Gastrocnemius medialis (tissue), 4 donors: ENCODE data around the gene ADNP2. TPM values are rescaled to one million over a fixed set of nuclear protein-coding genes. Genes with fewer than 3 reads are reported as not detected.

Experiments used
- ATAC-seq, 2 donors: fragments of 150-250 bp; one replicate each; pipeline ENCODE4 v1.9.1; 2016
- DNase-seq, 2 donors: peaks; one replicate each; pipeline ENCODE4 v3.0.0-alpha.2; 2019
- H3K27ac ChIP-seq, 4 donors: fragments of 200-600 bp; sonication (generic); 1 replicate in 1 of 4; 2 replicates in 3 of 4; pipeline ENCODE4 v1.5.1; 2016 to 2018; ENCODE audit warnings: mild to moderate bottlenecking in 2 of 4, moderate library complexity in 1 of 4
- H3K27me3 ChIP-seq, 3 donors: fragments of 200-600 bp; sonication (generic) in 2 of 3; 1 replicate in 1 of 3; 2 replicates in 2 of 3; pipeline versions ENCODE4 v1.5.1 to v1.6.0; 2016 to 2019; ENCODE audit warnings: mild to moderate bottlenecking in 1 of 3, moderate library complexity in 1 of 3
- H3K36me3 ChIP-seq, 2 donors: fragments of 200-600 bp; sonication (generic) in 1 of 2; one replicate each; pipeline ENCODE4 v1.5.1; 2017 to 2018
- H3K4me1 ChIP-seq, 2 donors: fragments of 200-600 bp; sonication (generic) in 1 of 2; one replicate each; pipeline ENCODE4 v1.5.1; 2016 to 2017; ENCODE audit warnings: mild to moderate bottlenecking in 2 of 2
- H3K4me3 ChIP-seq, 4 donors: fragments of 200-600 bp; sonication (generic) in 3 of 4; 1 replicate in 1 of 4; 2 replicates in 3 of 4; pipeline ENCODE4 v1.5.1; 2016 to 2019; ENCODE audit warnings: mild to moderate bottlenecking in 2 of 4
- H3K9me3 ChIP-seq, 3 donors: fragments of 200-600 bp; sonication (generic) in 2 of 3; 1 replicate in 1 of 3; 2 replicates in 2 of 3; pipeline ENCODE4 v1.5.1; 2016 to 2019
- POLR2A ChIP-seq, 2 donors: fragments of 450-650 bp; IDR thresholded peaks; one replicate each; pipeline ENCODE4 v1.6.1; 2017; ENCODE audit warnings: antibody characterized with exemption in 2 of 2, mild to moderate bottlenecking in 2 of 2, moderate library complexity in 2 of 2
- in situ Hi-C, 4 donors: fragments of 200-750 bp; cut with MboI; loops; one replicate each; pipeline versions ENCODE4 v1.15.0 to v1.8.0; 2017; ENCODE audit warnings: low sequenced_read_pairs in 4 of 4
- intact Hi-C: fragments of 100-400 bp; cut with DNase I; formaldehyde crosslinking; loops from one replicate; pipeline ENCODE4 v1.15.1; 2023; ENCODE audit warnings: low total_unique reads
- total RNA-seq, 4 donors: library from RNA; depleted of rRNA; stranded (reverse); fragments of >200 nt; gene quantifications; one replicate each; pipeline versions ENCODE4 v1.1.0 to v1.2.3, GENCODE V29; 2016
- TF ChIP-seq, protein P1 (sequence below), 5 experiments: fragments of 450-650 bp in 3 of 5; fragments of 200-600 bp in 2 of 5; sonication (generic) in 2 of 5; IDR thresholded peaks in 4 of 5; conservative IDR thresholded peaks in 1 of 5; 1 replicate in 4 of 5; 2 replicates in 1 of 5; pipeline ENCODE4 v1.5.1; 2016 to 2019; ENCODE audit warnings: antibody characterized with exemption in 5 of 5, mild to moderate bottlenecking in 3 of 5, moderate library complexity in 3 of 5

The ADNP2 gene
- total RNA-seq, 4 donors from 2014 or later, result 2.6 to 4.5 (median 2.9) TPM

DNA sequence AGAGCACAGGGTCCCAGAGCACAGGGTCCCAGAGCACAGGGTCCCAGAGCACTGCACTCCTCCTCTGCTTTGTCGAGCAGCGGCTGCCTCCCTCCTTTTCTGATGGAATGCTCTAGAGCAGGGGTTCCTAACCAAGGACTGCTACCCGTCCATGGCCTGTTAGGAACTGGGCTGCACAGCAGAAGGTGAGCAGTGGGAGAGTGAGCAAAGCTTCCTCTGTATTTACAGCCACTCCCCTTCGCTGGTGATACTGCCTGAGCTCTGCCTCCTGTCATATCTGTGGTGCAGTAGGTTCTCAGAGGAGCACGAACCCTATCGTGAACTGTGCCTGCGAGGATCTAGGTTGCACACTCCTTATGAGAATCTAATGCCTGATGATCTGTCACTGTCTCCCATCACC is 33.1 kb upstream of the ADNP2 start:
- H3K4me3 ChIP-seq, result no peak overlapping the region
- no peak for ATAC-seq
- in situ Hi-C loops, result no loop called here

DNA sequence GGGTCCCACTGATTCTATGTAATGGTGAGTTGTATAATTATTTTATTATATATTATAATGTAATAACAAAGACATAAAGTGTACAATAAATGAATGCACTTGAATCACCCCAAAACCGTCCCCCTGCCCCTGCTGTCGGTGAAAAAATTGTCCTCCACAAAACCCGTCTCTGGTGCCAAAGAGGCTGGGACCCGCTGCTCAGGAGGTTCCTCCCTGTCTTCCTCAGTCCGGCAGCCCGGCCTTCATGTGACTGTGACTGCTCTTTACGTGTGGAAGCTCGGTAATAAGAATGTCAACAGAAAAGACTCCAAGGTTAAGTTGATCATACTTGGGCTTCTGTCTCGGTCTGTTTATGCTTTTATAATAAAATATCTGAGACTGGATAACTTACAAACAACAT is 32.7 kb upstream of the ADNP2 start:
- no peaks in the 10 kb centered on the region for H3K9me3 ChIP-seq
- peaks cover 0 to 11% of the 10 kb centered on the region in 2 donors for H3K36me3 ChIP-seq

More for the DNA sequence above, 33.1 kb upstream of the ADNP2 start:
- Histone ChIP-seq H3K36me3 (peaks cover 0 to 11% of the 10 kb centered on the region in 2 donors), H3K4me1 (no peaks in the 10 kb centered on the region), H3K27me3 (no peaks in the 10 kb centered on the region), H3K27ac (no peak overlapping the region), H3K9me3 (no peaks in the 10 kb centered on the region)
- TF ChIP-seq, protein P1, sequence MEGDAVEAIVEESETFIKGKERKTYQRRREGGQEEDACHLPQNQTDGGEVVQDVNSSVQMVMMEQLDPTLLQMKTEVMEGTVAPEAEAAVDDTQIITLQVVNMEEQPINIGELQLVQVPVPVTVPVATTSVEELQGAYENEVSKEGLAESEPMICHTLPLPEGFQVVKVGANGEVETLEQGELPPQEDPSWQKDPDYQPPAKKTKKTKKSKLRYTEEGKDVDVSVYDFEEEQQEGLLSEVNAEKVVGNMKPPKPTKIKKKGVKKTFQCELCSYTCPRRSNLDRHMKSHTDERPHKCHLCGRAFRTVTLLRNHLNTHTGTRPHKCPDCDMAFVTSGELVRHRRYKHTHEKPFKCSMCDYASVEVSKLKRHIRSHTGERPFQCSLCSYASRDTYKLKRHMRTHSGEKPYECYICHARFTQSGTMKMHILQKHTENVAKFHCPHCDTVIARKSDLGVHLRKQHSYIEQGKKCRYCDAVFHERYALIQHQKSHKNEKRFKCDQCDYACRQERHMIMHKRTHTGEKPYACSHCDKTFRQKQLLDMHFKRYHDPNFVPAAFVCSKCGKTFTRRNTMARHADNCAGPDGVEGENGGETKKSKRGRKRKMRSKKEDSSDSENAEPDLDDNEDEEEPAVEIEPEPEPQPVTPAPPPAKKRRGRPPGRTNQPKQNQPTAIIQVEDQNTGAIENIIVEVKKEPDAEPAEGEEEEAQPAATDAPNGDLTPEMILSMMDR (IDR thresholded peaks at IDR 0.05 in 4 of 5, conservative IDR thresholded peaks at IDR 0.05 in 1 of 5), result no peak
- no peak for TF ChIP-seq POLR2A (IDR thresholded peaks at IDR 0.05)
- intact Hi-C loops, result no loop called here
- no peak for DNase-seq

DNA sequence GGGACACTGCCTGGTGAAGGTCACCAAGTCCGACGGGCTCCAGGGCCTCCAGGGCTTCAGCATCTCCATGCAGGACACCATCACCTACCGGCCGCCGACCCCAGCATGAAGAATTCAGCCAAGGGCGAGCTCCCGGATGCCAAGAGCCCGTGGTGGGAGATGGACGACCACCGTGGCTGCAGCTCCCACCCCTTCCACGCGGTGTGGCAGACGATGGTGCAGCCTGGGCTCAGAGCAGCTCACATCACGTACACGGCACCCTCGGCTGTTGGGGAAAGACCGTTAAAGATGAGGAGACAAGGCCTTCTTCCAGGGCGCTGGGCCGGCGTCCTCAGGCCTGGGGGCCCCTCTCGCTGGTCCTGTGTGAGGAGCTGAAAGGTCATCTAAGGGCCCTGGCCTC is 31.2 kb upstream of the ADNP2 start:
- Histone ChIP-seq H3K36me3 (peaks cover 0 to 11% of the 10 kb centered on the region in 2 donors), H3K4me3 (no peak overlapping the region), H3K27me3 (no peaks in the 10 kb centered on the region), H3K4me1 (no peaks in the 10 kb centered on the region), H3K27ac (no peak overlapping the region), H3K9me3 (no peaks in the 10 kb centered on the region)
- ATAC-seq, result no peak
- in situ Hi-C loops (no loop called here), intact Hi-C loops (no loop called here)
- TF ChIP-seq, protein P1 (IDR thresholded peaks at IDR 0.05 in 4 of 5, conservative IDR thresholded peaks at IDR 0.05 in 1 of 5), result no peak
- no peak for TF ChIP-seq POLR2A (IDR thresholded peaks at IDR 0.05)
- DNase-seq, result no peak

More for the DNA sequence above, 32.7 kb upstream of the ADNP2 start:
- TF ChIP-seq, protein P1 (IDR thresholded peaks at IDR 0.05 in 4 of 5, conservative IDR thresholded peaks at IDR 0.05 in 1 of 5), result no peak
- no peak for TF ChIP-seq POLR2A (IDR thresholded peaks at IDR 0.05)
- no peak for ATAC-seq
- intact Hi-C loops (no loop called here), in situ Hi-C loops (no loop called here)
- H3K27ac ChIP-seq, result no peak overlapping the region
- H3K4me1 ChIP-seq, result no peaks in the 10 kb centered on the region
- no peak for DNase-seq
- H3K4me3 ChIP-seq, result no peak overlapping the region
- H3K27me3 ChIP-seq, result no peaks in the 10 kb centered on the region

DNA sequence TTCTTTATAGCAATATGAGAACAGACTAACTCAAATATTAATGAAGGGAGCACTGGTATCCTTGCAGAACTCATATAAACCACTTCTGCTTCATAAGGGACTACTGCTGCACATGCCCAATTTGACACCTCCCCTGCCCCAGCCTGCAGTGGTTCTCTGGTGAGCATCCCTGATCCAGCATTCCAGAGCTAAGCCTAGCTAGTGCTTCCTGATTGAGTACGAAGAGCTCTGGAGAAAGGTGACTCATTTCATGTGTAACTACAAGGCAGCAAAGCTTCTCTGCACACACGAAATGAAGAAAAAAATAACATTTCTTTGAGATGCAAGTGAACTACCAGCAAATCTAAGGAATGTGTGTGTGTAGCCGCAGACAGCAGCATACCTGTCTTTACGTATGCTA is 22.8 kb upstream of the ADNP2 start:
- ATAC-seq, result no peak
- Histone ChIP-seq H3K9me3 (peaks cover 0 to 13% (median 0%) of the 10 kb centered on the region in 3 donors), H3K4me1 (no peaks in the 10 kb centered on the region), H3K36me3 (peaks cover 0 to 5% of the 10 kb centered on the region in 2 donors), H3K27ac (no peak overlapping the region), H3K4me3 (no peak overlapping the region), H3K27me3 (no peaks in the 10 kb centered on the region)
- no peak for DNase-seq
- in situ Hi-C loops (no loop called here), intact Hi-C loops (no loop called here)
- no peak for TF ChIP-seq POLR2A (IDR thresholded peaks at IDR 0.05)
- TF ChIP-seq, protein P1 (IDR thresholded peaks at IDR 0.05 in 4 of 5, conservative IDR thresholded peaks at IDR 0.05 in 1 of 5), result no peak

DNA sequence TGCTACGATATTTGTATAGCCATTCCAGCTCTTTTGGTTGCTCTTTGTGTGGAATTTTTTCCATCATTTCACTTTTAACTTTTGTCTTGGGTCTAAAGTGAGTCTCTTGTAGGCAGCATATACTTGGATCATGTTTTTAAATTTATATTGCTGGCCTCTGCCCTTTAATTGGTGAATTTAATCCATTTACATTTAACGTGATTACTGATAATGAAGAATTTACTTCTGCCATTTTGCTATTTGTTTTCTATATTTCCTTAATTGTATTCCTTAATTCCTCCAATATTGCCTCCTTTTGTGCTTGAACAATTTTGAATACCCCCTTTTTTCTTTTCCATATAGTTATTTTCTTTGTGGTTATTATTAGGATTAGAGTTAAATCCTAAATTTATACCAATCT is 21.0 kb upstream of the ADNP2 start:
- Histone ChIP-seq H3K27me3 (no peaks in the 10 kb centered on the region), H3K4me1 (no peaks in the 10 kb centered on the region), H3K36me3 (peaks cover 0 to 5% of the 10 kb centered on the region in 2 donors), H3K9me3 (peaks cover 0 to 13% (median 0%) of the 10 kb centered on the region in 3 donors), H3K4me3 (no peak overlapping the region), H3K27ac (no peak overlapping the region)
- intact Hi-C loops, result no loop called here
- in situ Hi-C loops, result no loop called here
- DNase-seq (no peak), ATAC-seq (no peak)
- TF ChIP-seq, protein P1 (IDR thresholded peaks at IDR 0.05 in 4 of 5, conservative IDR thresholded peaks at IDR 0.05 in 1 of 5), result no peak
- TF ChIP-seq POLR2A (IDR thresholded peaks at IDR 0.05), result no peak
